Neuronal stem cell (in vitro differentiated cells): ENCODE measurements around the gene PICK1.
"Not testable (repeated sequence)": the region's sequence is repeated elsewhere in the genome, so short reads cannot be mapped to it uniquely, and the experiment has no call there.

ENCODE experiments used
- DNase-seq: peaks from one replicate; pipeline ENCODE4 v3.0.0-alpha.2; 2013; ENCODE audit warnings: low spot score
- H2AFZ ChIP-seq: one replicate; pipeline ENCODE4 v1.6.1; 2013; ENCODE audit warnings: mild to moderate bottlenecking, low read length, inconsistent platforms
- H2AK5ac ChIP-seq: 2 replicates; pipeline ENCODE4 v1.6.1; 2013; ENCODE audit warnings: low read depth, mild to moderate bottlenecking, inconsistent platforms, low read length, moderate library complexity, mixed read lengths
- H2BK120ac ChIP-seq: 2 replicates; pipeline ENCODE4 v1.6.1; 2013; ENCODE audit warnings: low read depth, mild to moderate bottlenecking, inconsistent platforms, low read length, moderate library complexity, mixed read lengths
- H2BK12ac ChIP-seq: one replicate; pipeline ENCODE4 v1.6.1; 2013; ENCODE audit warnings: low read length, inconsistent platforms
- H2BK15ac ChIP-seq: 2 replicates; pipeline ENCODE4 v1.6.1; 2013; ENCODE audit warnings: mild to moderate bottlenecking, low read length, inconsistent platforms, mixed read lengths
- H2BK5ac ChIP-seq: one replicate; pipeline ENCODE4 v1.6.1; 2013; ENCODE audit warnings: inconsistent platforms, mild to moderate bottlenecking, low read length, moderate library complexity
- H3K14ac ChIP-seq: one replicate; pipeline ENCODE4 v1.6.1; 2013; ENCODE audit warnings: low read length, inconsistent platforms
- H3K18ac ChIP-seq: 2 replicates; pipeline ENCODE4 v1.6.1; 2013; ENCODE audit warnings: low read length, inconsistent platforms
- H3K23ac ChIP-seq: 2 replicates; pipeline ENCODE4 v1.6.1; 2013; ENCODE audit warnings: low read depth, mild to moderate bottlenecking, mixed read lengths, low read length, inconsistent platforms; ENCODE audit not compliant: poor library complexity
- H3K27ac ChIP-seq: replicated peaks from 3 replicates; pipeline ENCODE4 v1.5.1; 2013; ENCODE audit warnings: low read length, inconsistent platforms
- H3K27me3 ChIP-seq, 3 experiments: 2 replicates each; pipeline ENCODE4 v1.6.1; 2013; ENCODE audit warnings: low read length in 3 of 3, mild to moderate bottlenecking in 2 of 3, inconsistent platforms in 1 of 3, low read depth in 1 of 3, mixed read lengths in 1 of 3, moderate library complexity in 1 of 3; ENCODE audit not compliant: control insufficient read depth in 3 of 3, insufficient read depth in 3 of 3
- H3K36me3 ChIP-seq, 2 donors: replicated peaks in 1 of 2; 2 replicates each; pipeline ENCODE4 v1.6.1; 2013; ENCODE audit warnings: low read length in 2 of 2; ENCODE audit not compliant: control insufficient read depth in 2 of 2, insufficient read depth in 2 of 2
- H3K4ac ChIP-seq: 2 replicates; pipeline ENCODE4 v1.6.1; 2013; ENCODE audit warnings: inconsistent platforms, mild to moderate bottlenecking, low read length, moderate library complexity
- H3K4me1 ChIP-seq, 2 donors: 1 replicate in 1 of 2; 2 replicates in 1 of 2; pipeline ENCODE4 v1.6.1; 2013; ENCODE audit warnings: low read length in 2 of 2, low read depth in 1 of 2; ENCODE audit not compliant: control insufficient read depth in 2 of 2, insufficient read depth in 1 of 2
- H3K4me2 ChIP-seq: one replicate; pipeline ENCODE4 v1.6.1; 2013; ENCODE audit warnings: mild to moderate bottlenecking, low read length, inconsistent platforms; ENCODE audit not compliant: insufficient read depth, poor library complexity, severe bottlenecking
- H3K4me3 ChIP-seq, 2 donors: 2 replicates each; pipeline ENCODE4 v1.5.1; 2013; ENCODE audit warnings: low read length in 2 of 2, mild to moderate bottlenecking in 2 of 2, inconsistent platforms in 1 of 2, moderate library complexity in 1 of 2
- H3K79me1 ChIP-seq: one replicate; pipeline ENCODE4 v1.6.1; 2013; ENCODE audit warnings: low read depth, mild to moderate bottlenecking, inconsistent platforms, low read length, moderate library complexity
- H3K9ac ChIP-seq: one replicate; pipeline ENCODE4 v1.6.1; 2013; ENCODE audit warnings: mild to moderate bottlenecking, low read depth, low read length, inconsistent platforms; ENCODE audit not compliant: poor library complexity
- H3K9me3 ChIP-seq, 2 donors: replicated peaks in 1 of 2; 2 replicates each; pipeline versions ENCODE3 to v1.6.1; 2013; ENCODE audit warnings: low read length in 2 of 2, mild to moderate bottlenecking in 2 of 2, inconsistent platforms in 1 of 2, low read depth in 1 of 2, mixed read lengths in 1 of 2, moderate library complexity in 1 of 2; ENCODE audit not compliant: control insufficient read depth in 2 of 2, insufficient read depth in 1 of 2
- H4K8ac ChIP-seq: one replicate; pipeline ENCODE4 v1.6.1; 2013; ENCODE audit warnings: low read depth, mild to moderate bottlenecking, inconsistent platforms, low read length, moderate library complexity
- H4K91ac ChIP-seq: one replicate; pipeline ENCODE4 v1.6.1; 2013; ENCODE audit warnings: low read length, low read depth, mild to moderate bottlenecking, inconsistent platforms; ENCODE audit not compliant: poor library complexity
- WGBS, 2 donors: extraction: QIAGEN DNeasy Blood & Tissue Kit; methylation state at CpG; one replicate each; pipeline ENCODE4 v1.1.7; 2013; ENCODE audit warnings: missing lambda C conversion rate in 2 of 2, mixed read lengths in 1 of 2; ENCODE audit not compliant: insufficient read length in 2 of 2, insufficient replicate concordance in 1 of 2; ENCODE audit errors: extremely low coverage in 2 of 2; 5-methylcytosine and 5-hydroxymethylcytosine counted together

PICK1 gene

GRCh38 chr22:38117556-38117955, 60.4 kb downstream of the PICK1 start:
- not testable (repeated sequence) for H3K14ac ChIP-seq, DNase-seq, H2BK15ac ChIP-seq, H4K8ac ChIP-seq, H4K91ac ChIP-seq, H3K36me3 ChIP-seq, H3K79me1 ChIP-seq, H3K18ac ChIP-seq, H3K4me1 ChIP-seq, H2AFZ ChIP-seq, H3K4ac ChIP-seq, H3K4me2 ChIP-seq, H2BK5ac ChIP-seq, H3K27ac ChIP-seq, H2BK120ac ChIP-seq, H3K9me3 ChIP-seq, H3K27me3 ChIP-seq, H3K4me3 ChIP-seq, H3K9ac ChIP-seq, H3K23ac ChIP-seq, H2AK5ac ChIP-seq, H2BK12ac ChIP-seq
- no CpG with 5 or more reads among the region's 10 CpGs for WGBS, 2 donors

- H3K23ac ChIP-seq: no peak overlapping the region
- H3K27me3 ChIP-seq: no peaks in the 10 kb centered on the region
- H3K9me3 ChIP-seq: no peaks in the 10 kb centered on the region
- no peak overlapping the region for H3K4me2 ChIP-seq
- no peak overlapping the region for H4K8ac ChIP-seq
- H3K4me3 ChIP-seq: no peak overlapping the region
- H3K79me1 ChIP-seq: no peaks in the 10 kb centered on the region
- no peak overlapping the region for H2AK5ac ChIP-seq
- no peak overlapping the region for H2AFZ ChIP-seq
- no peaks in the 10 kb centered on the region for H3K36me3 ChIP-seq
- WGBS, 2 donors: no CpG with 5 or more reads among the region's 3 CpGs
- no peak overlapping the region for H2BK5ac ChIP-seq
- no peak overlapping the region for H4K91ac ChIP-seq
- no peak overlapping the region for H2BK12ac ChIP-seq
- H2BK15ac ChIP-seq: no peak overlapping the region
- DNase-seq: no peak
- no peak overlapping the region for H3K27ac ChIP-seq
- no peak overlapping the region for H3K9ac ChIP-seq
- peaks cover 2% of the 10 kb centered on the region in 2 donors for H3K4me1 ChIP-seq
- H2BK120ac ChIP-seq: no peak overlapping the region
- H3K4ac ChIP-seq: no peak overlapping the region
- no peak overlapping the region for H3K14ac ChIP-seq
- no peak overlapping the region for H3K18ac ChIP-seq
Measured at GRCh38 chr22:38118182-38118581, 61.0 kb downstream of the PICK1 start.

- not testable (repeated sequence) for H3K14ac ChIP-seq, H2AFZ ChIP-seq, H3K23ac ChIP-seq, H2AK5ac ChIP-seq, H2BK12ac ChIP-seq, H3K9me3 ChIP-seq, H2BK15ac ChIP-seq, H3K27me3 ChIP-seq, H3K27ac ChIP-seq, H2BK5ac ChIP-seq, H3K4ac ChIP-seq, H4K91ac ChIP-seq, H2BK120ac ChIP-seq, H3K4me1 ChIP-seq, H3K18ac ChIP-seq, DNase-seq, H3K4me2 ChIP-seq, H4K8ac ChIP-seq, H3K79me1 ChIP-seq, H3K4me3 ChIP-seq, H3K9ac ChIP-seq, H3K36me3 ChIP-seq
- WGBS, 2 donors: no CpG with 5 or more reads among the region's 2 CpGs
Measured at GRCh38 chr22:38118747-38119146, 61.5 kb downstream of the PICK1 start.

- no peak overlapping the region for H3K4me3 ChIP-seq
- no peaks in the 10 kb centered on the region for H3K27me3 ChIP-seq
- no peak overlapping the region for H3K23ac ChIP-seq
- H3K9me3 ChIP-seq: peaks cover 0 to 3% of the 10 kb centered on the region in 2 donors
- no peak overlapping the region for H2BK12ac ChIP-seq
- H3K36me3 ChIP-seq: peaks cover 0 to 3% of the 10 kb centered on the region in 2 donors
- H2BK120ac ChIP-seq: peak overlapping the region; percentile 40
- H3K9ac ChIP-seq: no peak overlapping the region
- no peak overlapping the region for H4K8ac ChIP-seq
- H2BK5ac ChIP-seq: no peak overlapping the region
- no peak overlapping the region for H3K4ac ChIP-seq
- peak overlapping the region; percentile 45 for H3K18ac ChIP-seq
- H3K4me2 ChIP-seq: no peak overlapping the region
- peak overlapping the region; percentile 95 for H2AK5ac ChIP-seq
- H3K27ac ChIP-seq: peak overlapping the region; percentile 27
- peaks cover 0 to 6% of the 10 kb centered on the region in 2 donors for H3K4me1 ChIP-seq
- no peak for DNase-seq
- H2AFZ ChIP-seq: no peak overlapping the region
- H4K91ac ChIP-seq: no peak overlapping the region
- peak overlapping the region; percentile 79 for H3K14ac ChIP-seq
- peaks cover 2% of the 10 kb centered on the region for H3K79me1 ChIP-seq
- no CpG with 5 or more reads among the region's 28 CpGs for WGBS, 2 donors
- no peak overlapping the region for H2BK15ac ChIP-seq
Measured at GRCh38 chr22:38120359-38121110, 63.3 kb downstream of the PICK1 start.
